ENCODE data around the gene CBFA2T3.

CBFA2T3 gene

DNA sequence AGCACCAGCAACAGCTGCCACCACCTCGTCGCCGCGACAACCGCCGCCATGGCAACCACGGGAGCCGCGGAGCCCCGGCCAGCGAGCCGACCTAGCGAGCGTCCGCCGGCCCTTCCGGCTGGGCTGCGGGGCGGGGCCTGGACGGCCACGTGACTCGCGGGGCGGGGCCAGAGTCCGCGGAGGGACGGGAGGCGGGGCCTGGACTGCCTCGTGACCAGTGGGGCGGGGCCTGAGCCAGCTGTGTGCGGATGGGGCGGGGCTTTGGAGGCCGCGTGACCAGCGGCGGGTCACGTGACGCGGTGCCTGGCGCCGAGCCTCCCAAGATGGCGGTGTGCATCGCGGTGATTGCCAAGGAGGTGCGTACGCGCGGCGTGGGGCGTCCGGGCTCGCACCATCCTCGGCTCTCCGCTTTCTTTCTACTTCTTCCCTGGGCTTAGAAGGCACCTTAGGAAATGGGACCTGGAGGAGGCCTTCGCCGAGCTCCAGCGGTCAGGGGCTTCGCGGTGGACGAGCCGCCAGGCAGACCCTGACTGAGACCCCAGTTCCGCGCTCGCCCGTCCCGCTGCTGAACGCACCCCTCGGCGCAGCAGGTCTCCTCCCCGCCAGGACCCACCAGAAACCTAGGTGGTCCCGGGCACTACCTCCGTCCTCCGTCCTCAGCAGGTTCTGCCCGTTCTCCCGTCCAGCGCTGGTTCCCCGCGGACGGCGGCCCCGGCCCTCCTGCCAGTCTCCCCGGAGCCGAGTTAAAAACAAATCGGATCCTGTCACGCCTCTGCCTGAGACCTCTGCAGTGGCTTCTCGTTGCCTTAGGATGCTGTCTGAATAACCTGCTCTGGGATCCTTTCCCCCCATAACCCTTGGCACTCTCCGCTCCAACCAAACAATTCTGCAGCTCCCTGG is 119.9 kb downstream of the CBFA2T3 start, which contains the start of the genes GALNS and TRAPPC2L:
Gene GALNS (minus strand): TSS at position 120 of the 900 bp plus-strand sequence. CDS start 70 bp downstream, at position 50.
Gene TRAPPC2L (plus strand): TSS at position 300 of the 900 bp plus-strand sequence. CDS start 24 bp downstream, at position 324.
- DNase-seq, result peak; percentile 97 to 100

DNA sequence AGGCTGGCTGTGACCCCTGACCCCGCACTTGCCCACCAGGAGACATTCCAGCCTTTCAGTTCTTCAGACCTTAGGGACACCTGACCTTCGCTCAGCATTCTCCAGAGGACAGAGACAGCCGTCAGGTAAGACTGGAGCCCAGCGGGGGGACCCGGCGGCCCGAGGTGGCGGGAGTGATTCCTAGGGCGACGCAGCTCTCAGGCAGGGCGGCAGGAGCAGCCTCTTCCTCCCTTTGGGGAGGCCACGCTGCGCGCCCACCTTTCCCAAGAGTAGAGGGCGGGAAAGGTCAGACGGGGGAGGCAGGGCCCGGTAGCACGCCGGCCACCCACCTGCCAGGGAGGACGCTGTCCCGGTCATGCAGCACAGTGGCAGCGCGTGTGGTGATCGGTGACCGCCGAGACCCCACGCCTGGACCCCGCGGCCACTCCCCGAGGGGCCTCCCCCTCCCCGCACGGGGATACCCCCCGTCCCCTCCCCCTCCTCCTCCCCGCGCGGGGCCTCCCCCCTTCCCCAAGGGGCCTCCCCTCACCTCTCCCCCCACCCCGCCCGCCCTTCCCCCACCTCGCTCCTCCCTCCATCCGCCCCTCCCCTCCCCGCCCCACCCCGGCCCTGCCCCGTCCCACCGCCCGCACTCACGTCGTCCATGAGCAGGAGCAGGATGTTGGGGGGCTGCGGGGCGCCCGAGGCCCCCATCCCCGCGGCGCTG is 120.7 kb downstream of the CBFA2T3 start:
- peak in 1 of 2 experiments; percentile 40 for DNase-seq
- no peak for TF ChIP-seq GATA1 (IDR thresholded peaks at IDR 0.05; ENCODE audit: low read depth, low read length)
- TF ChIP-seq POLR2A (IDR thresholded peaks at IDR 0.05; ENCODE audit: low read length), result no peak

More for the DNA sequence above, 119.9 kb downstream of the CBFA2T3 start, which contains the start of the genes GALNS and TRAPPC2L:
- TF ChIP-seq POLR2A (IDR thresholded peaks at IDR 0.05; ENCODE audit: low read length) (peak; percentile 56), GATA1 (IDR thresholded peaks at IDR 0.05; ENCODE audit: low read depth, low read length) (no peak)

DNA sequence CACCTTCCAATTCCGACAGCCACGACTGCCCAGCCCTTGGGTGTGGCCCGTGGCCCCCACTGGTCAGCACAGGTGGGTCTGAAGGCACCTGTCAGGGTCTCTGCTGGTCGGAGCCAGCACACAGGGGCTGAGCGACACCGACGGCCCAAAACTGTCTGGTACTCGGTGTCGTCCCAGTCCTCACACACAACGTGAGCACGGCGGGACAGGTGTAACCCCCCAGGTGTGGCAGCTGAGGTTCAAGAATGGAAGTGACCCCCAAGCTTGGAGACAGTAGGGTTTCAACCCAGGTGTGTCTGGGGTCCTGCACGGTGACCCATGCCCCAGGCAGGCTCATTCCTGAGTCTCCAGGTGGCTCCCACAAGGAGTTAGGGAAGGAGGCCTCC is 121.3 kb downstream of the CBFA2T3 start:
- TF ChIP-seq POLR2A (IDR thresholded peaks at IDR 0.05; ENCODE audit: low read length) (no peak), GATA1 (IDR thresholded peaks at IDR 0.05; ENCODE audit: low read depth, low read length) (no peak)
- DNase-seq, result no peak

DNA sequence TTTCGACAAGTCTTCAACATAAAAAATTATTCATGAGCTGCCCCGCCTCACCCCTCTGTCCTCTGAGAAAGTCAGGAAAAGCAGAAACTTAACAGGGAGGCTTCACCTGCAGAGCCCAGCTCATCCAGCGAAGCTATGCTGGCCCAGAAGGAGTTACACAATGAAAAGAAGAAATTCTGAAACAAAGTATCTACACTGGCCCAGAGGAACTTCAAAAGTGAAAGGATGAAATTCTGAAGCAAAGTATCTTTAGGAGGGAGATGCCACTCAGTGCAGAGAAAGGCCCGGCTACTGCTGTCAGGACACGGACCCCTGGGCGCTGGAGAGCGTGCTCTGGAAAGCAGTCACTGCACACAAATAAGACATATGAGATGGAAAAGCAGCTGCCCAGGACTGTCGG is 121.8 kb downstream of the CBFA2T3 start:
- TF ChIP-seq POLR2A (IDR thresholded peaks at IDR 0.05; ENCODE audit: low read length), result no peak
- TF ChIP-seq GATA1 (IDR thresholded peaks at IDR 0.05; ENCODE audit: low read depth, low read length), result no peak
- DNase-seq, result no peak

DNA sequence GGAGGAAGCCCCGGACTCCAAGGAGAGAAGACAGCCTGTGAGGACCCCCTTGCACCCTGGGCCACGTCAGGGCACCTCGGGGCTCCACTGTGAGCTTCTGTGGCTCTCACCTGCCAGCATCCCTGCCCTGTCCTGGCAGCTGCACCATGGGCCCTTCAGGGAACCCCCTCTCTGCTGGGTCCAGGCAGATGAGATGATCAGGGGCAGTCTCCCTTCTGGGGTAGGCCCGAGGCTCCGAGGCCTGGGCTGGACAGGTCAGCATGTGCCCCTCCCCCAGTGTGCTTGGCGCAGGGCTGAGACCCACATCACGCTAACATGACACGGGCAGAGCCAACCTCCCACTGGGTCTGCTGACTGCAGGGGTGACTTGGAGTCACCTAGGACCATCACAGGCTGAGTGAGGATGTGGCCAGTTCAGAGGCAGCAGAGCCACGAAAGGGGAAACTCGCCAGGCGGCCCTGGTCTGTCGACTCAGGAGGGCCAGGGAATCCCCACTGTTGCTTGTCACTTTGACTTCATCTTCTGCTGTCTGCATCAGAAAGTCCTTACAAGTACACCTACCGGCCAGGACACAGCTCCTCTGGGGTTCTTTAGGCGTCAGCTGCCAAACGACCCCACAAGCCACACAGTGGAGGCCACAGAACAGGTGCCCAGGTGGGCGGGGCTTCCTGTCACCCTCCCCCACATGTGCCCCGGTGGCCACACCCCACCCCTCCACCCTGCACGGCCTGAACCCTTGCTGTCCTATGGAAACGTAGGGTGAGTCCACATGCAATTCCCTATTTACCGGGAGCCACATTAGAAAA is 122.5 kb downstream of the CBFA2T3 start:
- no peak for TF ChIP-seq GATA1 (IDR thresholded peaks at IDR 0.05; ENCODE audit: low read depth, low read length)
- TF ChIP-seq POLR2A (IDR thresholded peaks at IDR 0.05; ENCODE audit: low read length), result no peak
- peak in 1 of 2 experiments; percentile 33 for DNase-seq

DNA sequence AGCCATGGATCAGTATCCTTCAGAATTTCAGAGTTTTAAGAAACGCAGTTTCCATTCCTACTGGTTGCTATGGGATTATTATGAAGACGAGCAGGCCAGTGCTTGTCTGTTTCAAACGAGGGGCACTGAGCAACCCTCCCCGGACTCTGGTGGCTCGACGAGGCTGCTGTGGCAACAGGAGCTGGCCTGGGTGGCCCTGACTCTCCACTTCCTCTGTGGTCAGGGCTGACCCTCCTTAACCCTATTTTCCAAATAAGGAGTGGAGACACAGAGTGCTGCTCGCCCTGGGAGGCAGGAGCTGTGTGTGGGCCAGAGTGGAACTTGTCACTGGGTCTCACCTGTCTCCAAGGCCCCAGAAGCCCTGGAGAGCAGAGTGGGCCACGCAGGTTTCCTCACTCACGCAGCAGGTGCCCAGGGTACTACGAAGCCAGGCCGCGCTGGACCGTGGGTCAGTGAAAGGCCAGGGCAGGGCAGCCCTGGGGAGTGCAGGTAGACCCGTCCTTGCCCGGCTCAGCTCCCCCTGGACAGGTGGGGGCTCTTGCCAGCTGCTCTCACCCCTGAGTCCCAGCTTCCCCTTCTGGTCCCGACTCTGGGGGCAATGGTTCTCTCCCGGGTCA is 123.6 kb downstream of the CBFA2T3 start:
- no peak for DNase-seq
- TF ChIP-seq GATA1 (IDR thresholded peaks at IDR 0.05; ENCODE audit: low read depth, low read length), result no peak
- no peak for TF ChIP-seq POLR2A (IDR thresholded peaks at IDR 0.05; ENCODE audit: low read length)

DNA sequence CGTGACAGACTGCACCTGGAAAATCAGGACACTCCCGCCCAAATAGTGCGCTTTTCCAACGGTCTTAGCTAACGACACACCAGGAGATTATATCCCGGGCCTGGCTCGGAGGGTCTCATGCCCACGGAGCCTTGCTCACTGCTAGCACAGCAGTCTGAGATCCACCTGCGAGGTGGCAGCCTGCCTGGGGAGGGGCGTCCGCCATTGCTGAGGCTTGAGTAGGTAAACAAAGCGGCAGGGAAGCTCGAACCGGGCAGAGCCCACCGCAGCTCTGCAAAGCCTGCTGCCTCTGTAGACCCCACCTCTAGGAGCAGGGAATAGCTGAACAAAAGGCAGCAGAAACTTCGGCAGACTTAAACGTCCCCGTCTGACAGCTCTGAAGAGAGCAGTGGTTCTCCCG is 125.4 kb downstream of the CBFA2T3 start:
- no peak for DNase-seq
- no peak for TF ChIP-seq POLR2A (IDR thresholded peaks at IDR 0.05; ENCODE audit: low read length)
- TF ChIP-seq GATA1 (IDR thresholded peaks at IDR 0.05; ENCODE audit: low read depth, low read length), result no peak

DNA sequence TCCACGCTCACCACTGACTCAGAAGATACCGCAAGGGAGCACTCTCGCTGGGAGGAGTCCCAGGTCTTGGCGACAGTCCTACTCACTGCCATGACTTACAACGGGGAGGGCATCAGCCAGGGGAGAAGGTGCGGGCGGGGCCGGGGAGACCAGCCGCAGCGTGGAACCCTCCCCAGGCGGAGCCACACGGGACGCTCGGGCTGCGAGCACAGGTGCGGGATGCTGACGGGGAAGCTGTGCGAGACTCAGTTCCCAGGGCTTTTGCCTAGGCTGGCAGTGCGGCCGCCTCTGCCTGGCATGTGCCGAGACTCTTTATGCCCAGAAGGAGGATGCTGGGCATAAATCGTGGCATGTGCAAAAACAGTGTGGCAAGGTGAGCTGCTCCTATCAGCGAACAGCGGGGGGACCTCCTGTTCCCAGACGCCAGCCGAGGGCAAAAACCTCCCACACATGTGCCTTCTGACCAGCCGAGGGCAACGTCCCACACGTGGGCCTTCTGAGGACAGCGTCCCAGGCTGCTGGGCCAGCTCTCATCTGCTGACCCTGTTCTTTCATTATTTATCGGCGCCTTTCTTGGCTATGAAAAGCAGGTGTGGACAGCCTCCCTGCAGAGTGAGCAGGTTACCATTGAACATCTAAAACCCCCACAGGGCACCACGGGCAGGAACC is 126.3 kb downstream of the CBFA2T3 start:
- TF ChIP-seq GATA1 (IDR thresholded peaks at IDR 0.05; ENCODE audit: low read depth, low read length), result no peak
- no peak for TF ChIP-seq POLR2A (IDR thresholded peaks at IDR 0.05; ENCODE audit: low read length)
- DNase-seq, result no peak

DNA sequence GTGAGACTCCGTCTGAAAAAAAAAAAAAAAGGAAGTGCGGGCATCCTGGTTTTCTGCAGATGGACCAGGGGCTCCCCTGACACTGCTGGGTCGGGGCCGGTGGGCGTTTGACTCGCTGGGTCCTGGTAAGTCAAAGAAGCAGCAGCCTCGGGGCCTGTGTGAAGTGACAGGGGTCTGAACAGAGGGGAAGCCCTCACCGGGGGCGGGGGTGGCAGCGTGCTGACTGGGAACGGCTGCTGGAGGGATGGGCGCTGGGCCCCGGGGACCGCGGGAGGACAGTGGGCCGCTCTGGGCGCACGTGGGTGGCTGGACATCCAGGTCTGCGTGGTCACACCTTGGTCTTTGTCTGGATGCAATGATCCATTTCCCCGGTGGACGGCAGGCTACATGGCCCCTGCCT is 128.4 kb downstream of the CBFA2T3 start:
- TF ChIP-seq POLR2A (IDR thresholded peaks at IDR 0.05; ENCODE audit: low read length) (no peak), GATA1 (IDR thresholded peaks at IDR 0.05; ENCODE audit: low read depth, low read length) (no peak)
- DNase-seq, result no peak

DNA sequence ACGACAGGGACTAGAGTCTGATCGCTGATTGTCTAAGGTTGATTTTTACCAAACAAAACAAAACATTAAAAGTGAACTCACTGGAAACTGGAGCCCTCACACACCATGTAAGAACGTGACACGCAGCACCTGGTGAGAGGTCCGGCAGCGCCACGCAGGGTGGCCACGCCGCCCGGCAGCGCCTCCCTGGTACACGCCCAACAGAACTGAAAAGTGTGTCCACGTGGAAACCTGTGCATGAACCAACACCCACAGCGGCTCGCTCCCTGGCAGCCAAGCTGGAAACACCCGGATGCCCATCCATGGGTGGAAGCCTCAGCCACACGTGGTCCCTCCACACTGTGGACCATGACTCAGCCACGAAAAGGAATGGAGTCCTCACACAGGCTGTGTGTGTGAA is 129.4 kb downstream of the CBFA2T3 start:
- TF ChIP-seq GATA1 (IDR thresholded peaks at IDR 0.05; ENCODE audit: low read depth, low read length) (no peak), POLR2A (IDR thresholded peaks at IDR 0.05; ENCODE audit: low read length) (no peak)
- DNase-seq, result no peak

DNA sequence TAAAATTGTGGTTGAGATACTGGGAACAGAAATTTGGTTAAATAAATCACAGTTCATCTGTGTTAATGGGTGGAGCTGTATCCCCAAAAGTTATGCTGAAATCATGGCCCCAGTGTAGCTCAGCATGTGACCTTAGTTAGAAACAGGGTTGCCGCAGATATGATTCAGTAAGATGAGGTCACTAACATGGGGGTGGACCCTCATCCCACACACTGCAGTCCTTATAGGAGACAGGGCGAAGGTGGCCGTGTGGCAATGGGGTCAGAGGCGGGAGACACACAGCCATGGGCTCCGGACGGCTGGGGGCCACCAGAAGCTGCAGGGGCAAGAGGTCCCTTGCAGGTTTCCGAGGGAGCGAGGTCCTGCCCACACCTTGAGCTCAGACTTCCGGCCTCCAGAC is 130.9 kb downstream of the CBFA2T3 start:
- TF ChIP-seq POLR2A (IDR thresholded peaks at IDR 0.05; ENCODE audit: low read length) (no peak), GATA1 (IDR thresholded peaks at IDR 0.05; ENCODE audit: low read depth, low read length) (no peak)
- no peak for DNase-seq

DNA sequence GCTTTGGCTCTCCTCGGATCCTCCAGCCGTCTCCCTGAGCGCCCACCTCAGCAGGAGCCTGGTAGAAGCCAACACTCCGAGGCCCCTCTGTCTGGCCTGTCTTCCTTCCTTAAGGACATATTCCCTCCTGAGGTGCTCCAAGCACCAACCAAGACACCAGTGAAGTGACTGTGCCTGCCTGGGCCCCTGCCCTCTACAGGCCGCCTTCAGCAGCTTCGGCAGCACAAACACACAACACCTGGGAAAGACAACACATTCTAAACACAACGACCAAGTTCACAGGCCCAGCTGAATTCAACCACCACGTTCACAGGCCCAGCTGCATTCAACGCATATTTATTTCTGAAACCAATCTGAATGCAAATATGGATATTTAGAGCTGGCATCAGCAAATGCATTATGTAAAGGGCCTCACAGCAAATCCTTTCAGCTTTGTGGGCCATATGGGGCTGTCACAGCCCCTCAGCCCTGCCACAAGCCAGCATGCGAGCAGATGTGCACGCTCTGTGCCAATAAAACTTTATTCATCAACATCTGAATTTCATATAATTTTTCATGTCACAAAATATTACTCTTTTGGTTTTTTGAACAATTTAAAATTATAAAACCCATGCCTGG is 132.5 kb downstream of the CBFA2T3 start:
- TF ChIP-seq POLR2A (IDR thresholded peaks at IDR 0.05; ENCODE audit: low read length), result no peak
- no peak for DNase-seq

Data from erythroblast (primary cell).